ENCODE results near the gene TTC24. TPM values are rescaled to one million over a fixed set of nuclear protein-coding genes. Genes with fewer than 3 reads are reported as not detected.

The TTC24 gene
- total RNA-seq, 1 donor from 2014 or later = 19.6 TPM

GRCh38 chr1:156622581-156623297 is 43.2 kb downstream of the TTC24 start:
- no peak for TF ChIP-seq CTCF (IDR thresholded peaks at IDR 0.05)
- Mint-ChIP-seq H3K27ac (peak overlapping the region; percentile 67), H3K36me3 (ENCODE audit: low read depth) (no peaks in the 10 kb centered on the region), H3K4me3 (no peak overlapping the region), H3K9me3 (no peaks in the 10 kb centered on the region), H3K27me3 (peaks cover 42% of the 10 kb centered on the region), H3K4me1 (peaks cover 12% of the 10 kb centered on the region)
- ATAC-seq (ENCODE audit: low read depth) (no peak), DNase-seq (no peak)
- ChIA-PET POLR2A (interaction anchor here (0.8 kb wide), 1 partner anchor 98 kb away, joined by 3 read pairs; no protein-coding TSS in a partner anchor), CTCF (interaction anchor here (1.3 to 4.6 kb wide), 3 partner anchors 37 to 268 kb away, joined by 3 to 34 read pairs (median 6); no protein-coding TSS in a partner anchor)
- intact Hi-C loops (cut with micrococcal nuclease) = loop anchor here (5.0 kb wide), 2 partner anchors 40 to 235 kb away; no protein-coding TSS in a partner anchor

DNA sequence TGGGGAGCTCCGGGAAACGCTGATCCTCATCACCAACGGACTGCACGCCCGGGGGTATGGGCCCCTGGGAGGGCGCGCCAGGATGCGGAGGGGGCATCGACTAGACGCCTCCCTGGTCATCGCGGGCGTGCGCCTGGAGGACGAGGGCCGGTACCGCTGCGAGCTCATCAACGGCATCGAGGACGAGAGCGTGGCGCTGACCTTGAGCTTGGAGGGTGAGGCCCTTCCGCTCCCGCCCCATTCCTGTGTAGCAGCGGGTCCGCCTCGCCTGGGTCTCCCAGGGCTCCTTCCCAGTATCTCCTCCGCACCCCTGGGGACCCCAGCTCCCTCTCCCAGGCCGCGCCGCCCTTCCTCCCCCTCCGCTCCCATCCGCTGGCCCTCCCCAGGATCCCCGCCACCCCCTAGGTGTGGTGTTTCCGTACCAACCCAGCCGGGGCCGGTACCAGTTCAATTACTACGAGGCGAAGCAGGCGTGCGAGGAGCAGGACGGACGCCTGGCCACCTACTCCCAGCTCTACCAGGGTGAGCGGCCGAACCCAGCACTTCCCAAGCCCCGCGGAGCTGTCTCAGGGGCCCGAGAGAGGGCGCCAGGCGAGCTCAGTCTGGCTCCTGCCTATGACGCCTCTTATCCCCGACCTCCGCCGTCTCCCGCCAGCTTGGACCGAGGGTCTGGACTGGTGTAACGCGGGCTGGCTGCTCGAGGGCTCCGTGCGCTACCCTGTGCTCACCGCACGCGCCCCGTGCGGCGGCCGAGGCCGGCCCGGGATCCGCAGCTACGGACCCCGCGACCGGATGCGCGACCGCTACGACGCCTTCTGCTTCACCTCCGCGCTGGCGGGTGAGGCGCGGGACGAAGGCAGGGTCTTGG is 44.7 kb downstream of the TTC24 start:
- no peaks in the 10 kb centered on the region for H3K9me3 Mint-ChIP-seq
- POLR2A ChIA-PET = interaction anchor here (0.6 to 1.4 kb wide), 8 partner anchors 18 to 178 kb away, joined by 3 to 7 read pairs (median 4); partner anchors contain the start of genes ISG20L2, MEF2D, METTL25B and NAXE
- intact Hi-C loops (cut with micrococcal nuclease) = loop anchor here (2.0 to 5.0 kb wide), 3 partner anchors 42 to 267 kb away; no protein-coding TSS in a partner anchor
- TF ChIP-seq CTCF (IDR thresholded peaks at IDR 0.05) = no peak
- DNase-seq (peak; percentile 47), ATAC-seq (ENCODE audit: low read depth) (peak; percentile 63)
- H3K4me3 Mint-ChIP-seq = peak overlapping the region; percentile 70
- peaks cover 39% of the 10 kb centered on the region for H3K27me3 Mint-ChIP-seq
- H3K4me1 Mint-ChIP-seq = peaks cover 12% of the 10 kb centered on the region
- no peaks in the 10 kb centered on the region for H3K36me3 Mint-ChIP-seq (ENCODE audit: low read depth)
- H3K27ac Mint-ChIP-seq = no peak overlapping the region
- CTCF ChIA-PET = interaction anchor here (0.7 to 5.4 kb wide), 22 partner anchors 10 to 266 kb away, joined by 3 to 63 read pairs (median 5); partner anchors contain the start of gene NES

DNA sequence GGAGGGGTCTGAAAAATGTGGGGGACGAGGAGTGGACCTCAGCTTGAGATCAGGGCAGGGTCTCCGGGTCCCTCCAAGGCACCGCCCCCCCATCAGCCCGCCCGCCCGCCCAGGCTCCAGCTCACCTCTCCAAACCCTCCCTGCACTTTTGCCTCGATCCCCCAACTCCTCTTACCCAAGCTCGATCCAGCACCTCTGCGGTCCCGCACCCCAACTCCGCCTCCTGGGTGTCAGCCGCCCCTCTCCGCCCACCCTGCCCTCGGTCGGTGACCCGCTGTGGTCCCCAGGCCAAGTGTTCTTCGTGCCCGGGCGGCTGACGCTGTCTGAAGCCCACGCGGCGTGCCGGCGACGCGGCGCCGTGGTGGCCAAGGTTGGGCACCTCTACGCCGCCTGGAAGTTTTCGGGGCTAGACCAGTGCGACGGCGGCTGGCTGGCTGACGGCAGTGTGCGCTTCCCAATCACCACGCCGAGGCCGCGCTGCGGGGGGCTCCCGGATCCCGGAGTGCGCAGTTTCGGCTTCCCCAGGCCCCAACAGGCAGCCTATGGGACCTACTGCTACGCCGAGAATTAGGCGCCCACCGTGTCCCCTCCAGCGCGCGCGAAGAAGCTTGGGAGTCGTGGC is 45.4 kb downstream of the TTC24 start:
- TF ChIP-seq CTCF (IDR thresholded peaks at IDR 0.05) = no peak
- peaks cover 34% of the 10 kb centered on the region for H3K27me3 Mint-ChIP-seq
- H3K27ac Mint-ChIP-seq = no peak overlapping the region
- intact Hi-C loops (cut with micrococcal nuclease) = loop anchor here (2.0 to 5.0 kb wide), 3 partner anchors 43 to 266 kb away; no protein-coding TSS in a partner anchor
- ATAC-seq (ENCODE audit: low read depth) (peak; percentile 4), DNase-seq (peak; percentile 30)
- POLR2A ChIA-PET = interaction anchor here (0.6 to 1.4 kb wide), 9 partner anchors 32 to 144 kb away, joined by 3 to 7 read pairs (median 4); partner anchors contain the start of genes ISG20L2, MEF2D, METTL25B and NAXE
- H3K36me3 Mint-ChIP-seq (ENCODE audit: low read depth) = no peaks in the 10 kb centered on the region
- no peaks in the 10 kb centered on the region for H3K9me3 Mint-ChIP-seq
- CTCF ChIA-PET = interaction anchor here (0.6 to 5.4 kb wide), 21 partner anchors 10 to 303 kb away, joined by 3 to 63 read pairs (median 5); partner anchors contain the start of gene NES
- peak overlapping the region; percentile 70 for H3K4me3 Mint-ChIP-seq
- H3K4me1 Mint-ChIP-seq = peaks cover 12% of the 10 kb centered on the region

DNA sequence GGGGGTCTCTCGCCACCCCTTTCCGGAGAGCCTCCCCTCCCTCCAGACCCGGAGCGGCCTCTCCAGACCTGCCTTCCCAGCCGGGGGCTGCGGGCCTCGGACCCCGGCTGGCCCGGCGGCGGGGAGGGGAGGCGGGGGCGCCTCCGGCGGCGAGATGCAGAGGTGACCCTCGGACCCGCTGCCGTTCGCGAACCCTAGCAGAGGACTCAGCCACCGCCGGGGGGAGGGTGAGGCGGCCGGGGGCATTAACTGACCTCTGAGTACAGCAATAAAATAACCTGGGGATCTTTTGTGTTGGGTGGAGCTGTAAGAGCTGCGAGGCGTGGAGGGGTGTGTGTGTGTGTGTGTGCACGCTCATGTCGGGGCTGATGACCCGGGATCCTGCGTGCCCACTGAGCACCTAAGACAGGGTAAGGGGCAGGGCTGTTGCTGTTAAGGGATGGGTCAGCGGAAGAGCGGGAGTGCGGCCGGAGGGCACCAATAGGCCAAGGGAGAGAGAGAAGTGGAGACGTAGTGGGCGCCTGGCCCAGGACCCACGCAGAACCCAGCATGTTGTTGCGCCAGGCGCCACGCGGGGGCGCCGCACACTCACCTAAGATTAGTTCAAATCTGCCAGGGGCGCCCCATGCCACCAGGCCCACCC is 46.0 kb downstream of the TTC24 start:
- POLR2A ChIA-PET = interaction anchor here (1.0 to 1.2 kb wide), 2 partner anchors 31 to 53 kb away, joined by 3 read pairs; no protein-coding TSS in a partner anchor
- H3K27ac Mint-ChIP-seq = peak overlapping the region; percentile 3
- intact Hi-C loops (cut with micrococcal nuclease) = loop anchor here (1.0 to 2.0 kb wide), 4 partner anchors 17 to 265 kb away; partner anchors contain the start of gene BCAN

More for the DNA sequence above, 46.0 kb downstream of the TTC24 start:
- Mint-ChIP-seq H3K27me3 (peaks cover 32% of the 10 kb centered on the region), H3K9me3 (no peaks in the 10 kb centered on the region), H3K36me3 (ENCODE audit: low read depth) (no peaks in the 10 kb centered on the region), H3K4me1 (peaks cover 12% of the 10 kb centered on the region), H3K4me3 (peak overlapping the region; percentile 74)
- CTCF ChIA-PET = interaction anchor here (0.6 to 5.4 kb wide), 13 partner anchors 9 to 302 kb away, joined by 3 to 63 read pairs (median 5); partner anchors contain the start of gene NES
- ATAC-seq (ENCODE audit: low read depth) (peak; percentile 71), DNase-seq (peak; percentile 66)
- peak; percentile 27 for TF ChIP-seq CTCF (IDR thresholded peaks at IDR 0.05)

Measured in activated B cell treated with CpG ODN at 0.5 μM for 24 hours (primary cell).